GM21786 (cell line): ENCODE results near the gene TBC1D28.
"Not testable (repeated sequence)": the region's sequence is repeated elsewhere in the genome, so short reads cannot be mapped to it uniquely, and the experiment has no call there.

Experiments used
- ATAC-seq: cut with Tn5 transposase; IDR thresholded peaks from one replicate; pipeline ENCODE4 v1.9.1; 2021; ENCODE audit not compliant: unreplicated experiment

TBC1D28 gene

GRCh38 chr17:18617613-18618012 lies 26.6 kb downstream of the TBC1D28 start:
- ATAC-seq = not testable (repeated sequence)

GRCh38 chr17:18613016-18613415 lies 31.2 kb downstream of the TBC1D28 start:
- ATAC-seq = not testable (repeated sequence)

- not testable (repeated sequence) for ATAC-seq
Measured at GRCh38 chr17:18593138-18593537, 51.1 kb downstream of the TBC1D28 start.
